Measurements from ENCODE around the gene ARHGAP4. TPM values are rescaled to one million over a fixed set of nuclear protein-coding genes. Genes with fewer than 3 reads are reported as not detected.

Gene ARHGAP4
- total and polyA plus RNA-seq, 10 donors: 176 to 713 (median 269) TPM

DNA sequence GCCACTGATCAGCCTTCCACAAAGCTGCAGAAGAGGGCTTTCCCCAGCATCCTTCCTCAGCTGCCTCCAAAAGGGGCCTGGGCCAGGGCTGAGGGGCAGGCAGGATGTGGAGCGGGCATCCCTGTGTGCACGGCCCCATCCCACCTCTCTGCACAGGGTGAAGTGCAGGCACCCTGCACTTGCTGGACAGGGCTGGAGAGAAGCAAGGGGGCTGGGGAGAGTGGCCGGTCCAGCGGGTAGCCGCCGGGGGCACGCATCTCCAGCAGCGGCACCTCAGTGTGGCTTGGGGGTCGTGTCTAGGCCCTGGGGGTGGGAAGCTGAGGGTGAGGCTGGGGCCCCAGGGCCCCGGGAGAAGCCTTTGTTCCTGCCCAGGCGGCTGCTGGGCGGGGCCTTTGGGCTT lies 18.6 kb downstream of the ARHGAP4 start:
- peaks cover 0 to 58% (median 20%) of the 10 kb centered on the region in 6 donors for H3K36me3 ChIP-seq
- TF ChIP-seq, protein P1, sequence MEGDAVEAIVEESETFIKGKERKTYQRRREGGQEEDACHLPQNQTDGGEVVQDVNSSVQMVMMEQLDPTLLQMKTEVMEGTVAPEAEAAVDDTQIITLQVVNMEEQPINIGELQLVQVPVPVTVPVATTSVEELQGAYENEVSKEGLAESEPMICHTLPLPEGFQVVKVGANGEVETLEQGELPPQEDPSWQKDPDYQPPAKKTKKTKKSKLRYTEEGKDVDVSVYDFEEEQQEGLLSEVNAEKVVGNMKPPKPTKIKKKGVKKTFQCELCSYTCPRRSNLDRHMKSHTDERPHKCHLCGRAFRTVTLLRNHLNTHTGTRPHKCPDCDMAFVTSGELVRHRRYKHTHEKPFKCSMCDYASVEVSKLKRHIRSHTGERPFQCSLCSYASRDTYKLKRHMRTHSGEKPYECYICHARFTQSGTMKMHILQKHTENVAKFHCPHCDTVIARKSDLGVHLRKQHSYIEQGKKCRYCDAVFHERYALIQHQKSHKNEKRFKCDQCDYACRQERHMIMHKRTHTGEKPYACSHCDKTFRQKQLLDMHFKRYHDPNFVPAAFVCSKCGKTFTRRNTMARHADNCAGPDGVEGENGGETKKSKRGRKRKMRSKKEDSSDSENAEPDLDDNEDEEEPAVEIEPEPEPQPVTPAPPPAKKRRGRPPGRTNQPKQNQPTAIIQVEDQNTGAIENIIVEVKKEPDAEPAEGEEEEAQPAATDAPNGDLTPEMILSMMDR (IDR thresholded peaks at IDR 0.05 in 8 of 11, conservative IDR thresholded peaks at IDR 0.05 in 3 of 11): no peak
- TF ChIP-seq POLR2AphosphoS5 (IDR thresholded peaks at IDR 0.05) (peak in 1 of 3 donors; percentile 60), POLR2A (IDR thresholded peaks at IDR 0.05) (no peak)
- WGBS, 5 donors: 77 to 87% (median 85%) methylated on average over 3 to 12 of the region's 12 CpGs
- intact Hi-C loops (cut with DNase I; ENCODE audit: low total_unique reads): no loop called here
- DNase-seq: no peak
- H3K4me3 ChIP-seq: no peak overlapping the region
- H3K9me3 ChIP-seq: no peaks in the 10 kb centered on the region
- peaks cover 0 to 13% (median 0%) of the 10 kb centered on the region in 7 donors for H3K27me3 ChIP-seq (replicated peaks in 1 of 7)
- H3K4me1 ChIP-seq: peaks cover 6 to 44% (median 29%) of the 10 kb centered on the region in 6 donors
- no peak overlapping the region for H3K27ac ChIP-seq

DNA sequence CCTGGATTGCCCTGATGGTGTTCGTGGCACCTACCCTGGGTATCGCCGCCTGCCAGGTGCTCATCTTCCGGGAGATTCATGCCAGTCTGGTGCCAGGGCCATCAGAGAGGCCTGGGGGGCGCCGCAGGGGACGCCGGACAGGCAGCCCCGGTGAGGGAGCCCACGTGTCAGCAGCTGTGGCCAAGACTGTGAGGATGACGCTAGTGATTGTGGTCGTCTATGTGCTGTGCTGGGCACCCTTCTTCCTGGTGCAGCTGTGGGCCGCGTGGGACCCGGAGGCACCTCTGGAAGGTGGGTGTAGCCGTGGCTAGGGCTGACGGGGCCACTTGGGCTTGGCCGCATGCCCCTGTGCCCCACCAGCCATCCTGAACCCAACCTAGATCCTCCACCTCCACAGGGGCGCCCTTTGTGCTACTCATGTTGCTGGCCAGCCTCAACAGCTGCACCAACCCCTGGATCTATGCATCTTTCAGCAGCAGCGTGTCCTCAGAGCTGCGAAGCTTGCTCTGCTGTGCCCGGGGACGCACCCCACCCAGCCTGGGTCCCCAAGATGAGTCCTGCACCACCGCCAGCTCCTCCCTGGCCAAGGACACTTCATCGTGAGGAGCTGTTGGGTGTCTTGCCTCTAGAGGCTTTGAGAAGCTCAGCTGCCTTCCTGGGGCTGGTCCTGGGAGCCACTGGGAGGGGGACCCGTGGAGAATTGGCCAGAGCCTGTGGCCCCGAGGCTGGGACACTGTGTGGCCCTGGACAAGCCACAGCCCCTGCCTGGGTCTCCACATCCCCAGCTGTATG lies 19.7 kb downstream of the ARHGAP4 start:
- 40 to 83% (median 63%) methylated on average over 1 to 27 of the region's 27 CpGs for WGBS, 5 donors
- Histone ChIP-seq H3K27ac (peak overlapping the region in 3 of 8 donors; percentile 28 to 54 (median 48)), H3K4me3 (no peak overlapping the region), H3K27me3 (replicated peaks in 1 of 7) (peaks cover 0 to 11% (median 0%) of the 10 kb centered on the region in 7 donors), H3K9me3 (no peaks in the 10 kb centered on the region), H3K4me1 (peaks cover 6 to 56% (median 39%) of the 10 kb centered on the region in 6 donors), H3K36me3 (peaks cover 0 to 46% (median 19%) of the 10 kb centered on the region in 6 donors)
- intact Hi-C loops (cut with DNase I; ENCODE audit: low total_unique reads): no loop called here
- DNase-seq: peak; percentile 76
- peak; percentile 6 to 40 (median 36) for TF ChIP-seq POLR2AphosphoS5 (IDR thresholded peaks at IDR 0.05)
- TF ChIP-seq, protein P1 (IDR thresholded peaks at IDR 0.05 in 8 of 11, conservative IDR thresholded peaks at IDR 0.05 in 3 of 11): no peak

DNA sequence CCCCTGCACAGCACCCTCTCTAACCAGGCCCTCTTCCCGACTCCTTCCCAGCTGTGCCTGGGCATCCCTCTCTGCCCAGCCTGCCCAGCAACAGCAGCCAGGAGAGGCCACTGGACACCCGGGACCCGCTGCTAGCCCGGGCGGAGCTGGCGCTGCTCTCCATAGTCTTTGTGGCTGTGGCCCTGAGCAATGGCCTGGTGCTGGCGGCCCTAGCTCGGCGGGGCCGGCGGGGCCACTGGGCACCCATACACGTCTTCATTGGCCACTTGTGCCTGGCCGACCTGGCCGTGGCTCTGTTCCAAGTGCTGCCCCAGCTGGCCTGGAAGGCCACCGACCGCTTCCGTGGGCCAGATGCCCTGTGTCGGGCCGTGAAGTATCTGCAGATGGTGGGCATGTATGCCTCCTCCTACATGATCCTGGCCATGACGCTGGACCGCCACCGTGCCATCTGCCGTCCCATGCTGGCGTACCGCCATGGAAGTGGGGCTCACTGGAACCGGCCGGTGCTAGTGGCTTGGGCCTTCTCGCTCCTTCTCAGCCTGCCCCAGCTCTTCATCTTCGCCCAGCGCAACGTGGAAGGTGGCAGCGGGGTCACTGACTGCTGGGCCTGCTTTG lies 20.5 kb downstream of the ARHGAP4 start:
- H3K27me3 ChIP-seq (replicated peaks in 1 of 7): peaks cover 0 to 11% (median 0%) of the 10 kb centered on the region in 7 donors
- H3K4me1 ChIP-seq: peaks cover 11 to 63% (median 46%) of the 10 kb centered on the region in 6 donors
- H3K36me3 ChIP-seq: peaks cover 0 to 39% (median 19%) of the 10 kb centered on the region in 6 donors
- intact Hi-C loops (cut with DNase I; ENCODE audit: low total_unique reads): no loop called here
- TF ChIP-seq, protein P1 (IDR thresholded peaks at IDR 0.05 in 8 of 11, conservative IDR thresholded peaks at IDR 0.05 in 3 of 11): no peak
- peak; percentile 42 to 78 (median 67) for TF ChIP-seq POLR2AphosphoS5 (IDR thresholded peaks at IDR 0.05)
- no peak for TF ChIP-seq POLR2A (IDR thresholded peaks at IDR 0.05)
- peak; percentile 74 for DNase-seq
- H3K9me3 ChIP-seq: no peaks in the 10 kb centered on the region
- peak overlapping the region in 2 of 8 donors; percentile 28 to 78 for H3K27ac ChIP-seq
- H3K4me3 ChIP-seq: no peak overlapping the region
- 70 to 94% (median 90%) methylated on average over 2 to 32 of the region's 32 CpGs for WGBS, 5 donors
